ENCODE data around the gene UNC5CL.

DNA sequence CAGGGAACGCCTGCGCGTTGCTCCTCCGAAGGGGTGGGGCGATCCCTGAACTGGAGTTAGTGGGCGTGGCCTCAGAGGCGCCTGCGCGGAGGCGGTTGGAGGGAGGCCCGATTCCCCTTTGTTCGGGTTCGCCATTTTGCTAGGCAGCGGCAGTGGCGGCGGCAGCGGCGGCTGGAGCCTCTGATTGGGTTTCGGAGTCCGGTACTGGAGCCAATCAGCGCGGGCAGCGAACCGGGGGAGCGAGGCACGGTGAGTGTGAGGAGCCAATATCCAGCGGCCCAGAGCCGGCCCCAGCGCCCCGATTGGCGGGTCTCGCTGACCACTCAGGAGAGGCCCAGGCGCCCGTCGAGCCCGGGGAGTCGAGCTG is 33.8 kb upstream of the UNC5CL start, which contains the start of gene NFYA:
- TF ChIP-seq POLR2A (IDR thresholded peaks at IDR 0.05; ENCODE audit: low read depth, low read length) (no peak), CTCF (conservative IDR thresholded peaks at IDR 0.05; ENCODE audit: low read depth, low read length) (no peak), BHLHE40 (IDR thresholded peaks at IDR 0.05; ENCODE audit: low read depth, low read length) (no peak), RAD21 (IDR thresholded peaks at IDR 0.05; ENCODE audit: low read length) (no peak), CEBPB (IDR thresholded peaks at IDR 0.05; ENCODE audit: low read depth, low read length) (no peak)
- TF ChIP-seq, protein P1, sequence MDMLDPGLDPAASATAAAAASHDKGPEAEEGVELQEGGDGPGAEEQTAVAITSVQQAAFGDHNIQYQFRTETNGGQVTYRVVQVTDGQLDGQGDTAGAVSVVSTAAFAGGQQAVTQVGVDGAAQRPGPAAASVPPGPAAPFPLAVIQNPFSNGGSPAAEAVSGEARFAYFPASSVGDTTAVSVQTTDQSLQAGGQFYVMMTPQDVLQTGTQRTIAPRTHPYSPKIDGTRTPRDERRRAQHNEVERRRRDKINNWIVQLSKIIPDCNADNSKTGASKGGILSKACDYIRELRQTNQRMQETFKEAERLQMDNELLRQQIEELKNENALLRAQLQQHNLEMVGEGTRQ (IDR thresholded peaks at IDR 0.05; ENCODE audit: low read depth, low read length) = no peak

Measured in IMR-90 (cell line).